ENCODE results near the gene LAMTOR1.
"Not testable (repeated sequence)": the region's sequence is repeated elsewhere in the genome, so short reads cannot be mapped to it uniquely, and the experiment has no call there.

Gene LAMTOR1

DNA sequence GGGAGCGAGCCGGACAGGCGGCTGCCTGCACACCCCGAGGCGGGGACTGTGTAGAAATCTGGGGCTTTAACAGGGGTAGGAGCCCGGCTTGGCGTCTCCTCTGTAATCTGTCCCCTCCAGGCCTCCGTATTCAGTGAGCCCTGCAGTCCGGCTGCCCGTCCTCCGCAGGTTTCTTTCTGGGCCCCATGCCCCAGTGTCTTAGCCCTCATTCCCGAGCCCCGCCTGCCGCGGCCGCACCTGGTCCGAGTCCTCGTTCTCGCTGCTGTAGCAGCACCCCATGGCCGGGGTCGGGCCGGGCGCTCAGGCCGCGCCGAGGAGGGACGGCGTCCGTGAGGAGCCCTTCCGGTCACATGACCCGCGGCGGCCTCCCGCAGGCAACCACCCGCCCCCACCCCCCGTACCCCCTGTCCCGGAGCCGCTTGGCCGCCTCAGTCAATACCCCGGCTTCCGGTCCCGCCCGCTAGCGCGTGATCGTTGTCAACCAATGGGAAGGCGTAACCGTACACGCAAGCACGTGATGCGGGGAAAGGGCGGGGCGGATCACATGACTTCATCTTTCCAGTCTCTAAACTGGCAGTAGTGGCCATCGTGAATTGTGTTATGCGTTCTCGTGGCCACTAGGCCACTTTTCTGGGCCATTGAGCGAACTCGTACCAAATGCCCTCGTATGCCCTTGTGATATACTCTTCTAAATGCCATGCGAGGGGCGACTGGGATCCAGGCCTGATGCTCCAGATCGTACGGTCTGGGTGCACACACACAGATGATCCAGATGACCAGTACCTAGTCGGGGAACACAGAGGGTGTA lies at the start of gene LAMTOR1:
LAMTOR1 (minus strand) TSS at position 352 of the 808 bp plus-strand sequence; CDS start at position 279, 73 bp downstream.
- Histone ChIP-seq H3K27me3 (ENCODE audit: insufficient read depth, low read depth, severe bottlenecking) (no peaks in the 10 kb centered on the region), H3K4me3 (ENCODE audit: low read depth, low read length) (peak within 1 kb of the TSS; percentile 92), H3K27ac (peak within 1 kb of the TSS; percentile 98), H3K36me3 (peaks cover 31% of the 10 kb centered on the region), H3K9me3 (ENCODE audit: severe bottlenecking) (no peaks in the 10 kb centered on the region)
- peak; percentile 99 for DNase-seq
- TF ChIP-seq, protein P1, sequence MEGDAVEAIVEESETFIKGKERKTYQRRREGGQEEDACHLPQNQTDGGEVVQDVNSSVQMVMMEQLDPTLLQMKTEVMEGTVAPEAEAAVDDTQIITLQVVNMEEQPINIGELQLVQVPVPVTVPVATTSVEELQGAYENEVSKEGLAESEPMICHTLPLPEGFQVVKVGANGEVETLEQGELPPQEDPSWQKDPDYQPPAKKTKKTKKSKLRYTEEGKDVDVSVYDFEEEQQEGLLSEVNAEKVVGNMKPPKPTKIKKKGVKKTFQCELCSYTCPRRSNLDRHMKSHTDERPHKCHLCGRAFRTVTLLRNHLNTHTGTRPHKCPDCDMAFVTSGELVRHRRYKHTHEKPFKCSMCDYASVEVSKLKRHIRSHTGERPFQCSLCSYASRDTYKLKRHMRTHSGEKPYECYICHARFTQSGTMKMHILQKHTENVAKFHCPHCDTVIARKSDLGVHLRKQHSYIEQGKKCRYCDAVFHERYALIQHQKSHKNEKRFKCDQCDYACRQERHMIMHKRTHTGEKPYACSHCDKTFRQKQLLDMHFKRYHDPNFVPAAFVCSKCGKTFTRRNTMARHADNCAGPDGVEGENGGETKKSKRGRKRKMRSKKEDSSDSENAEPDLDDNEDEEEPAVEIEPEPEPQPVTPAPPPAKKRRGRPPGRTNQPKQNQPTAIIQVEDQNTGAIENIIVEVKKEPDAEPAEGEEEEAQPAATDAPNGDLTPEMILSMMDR (IDR thresholded peaks at IDR 0.05; ENCODE audit: low read depth, low read length) = peak; percentile 55

DNA sequence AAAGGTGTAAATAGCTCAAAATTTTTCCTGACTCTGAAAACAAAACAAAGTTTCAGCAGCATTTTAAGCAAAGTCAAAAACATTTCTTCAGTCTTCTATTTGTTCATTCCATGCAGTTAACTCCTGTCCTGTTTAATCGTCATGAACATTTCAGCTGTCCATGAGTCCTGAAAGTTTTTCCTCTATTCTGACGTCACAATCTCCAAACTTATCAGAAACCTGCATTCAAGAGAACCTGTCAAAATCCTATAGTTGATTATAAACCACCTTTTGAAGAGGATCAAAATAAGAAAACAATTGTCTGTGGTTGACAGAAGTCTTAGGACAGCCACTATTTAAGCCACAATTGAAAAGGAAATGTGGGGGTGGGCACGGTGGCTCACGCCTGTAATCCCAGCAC lies 47.8 kb upstream of the LAMTOR1 start:
- no peak for DNase-seq
- Histone ChIP-seq H3K36me3 (no peaks in the 10 kb centered on the region), H3K27ac (no peak overlapping the region), H3K27me3 (ENCODE audit: insufficient read depth, low read depth, severe bottlenecking) (no peaks in the 10 kb centered on the region), H3K9me3 (ENCODE audit: severe bottlenecking) (peaks cover 2% of the 10 kb centered on the region), H3K4me3 (ENCODE audit: low read depth, low read length) (no peak overlapping the region)
- TF ChIP-seq, protein P1 (IDR thresholded peaks at IDR 0.05; ENCODE audit: low read depth, low read length) = no peak

DNA sequence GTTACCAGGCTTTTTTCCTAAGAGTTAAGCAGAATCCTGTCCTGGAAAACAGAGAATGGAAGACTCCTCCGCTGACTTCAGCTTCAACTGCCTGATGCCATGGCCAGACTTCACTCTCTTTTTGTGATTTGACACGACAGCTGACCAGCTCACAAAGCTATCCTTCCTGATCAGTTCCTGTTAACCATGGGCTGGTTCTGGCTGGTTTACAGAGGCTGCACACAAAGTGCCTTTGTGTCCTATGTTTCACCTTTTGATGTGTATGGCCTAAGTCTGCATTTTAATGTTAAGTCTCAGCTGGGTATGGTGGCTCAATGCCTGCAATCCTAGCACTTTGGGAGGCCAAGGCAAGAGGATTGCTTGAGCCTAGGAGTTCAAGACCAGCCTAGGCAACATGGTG lies 43.5 kb upstream of the LAMTOR1 start:
- Histone ChIP-seq H3K9me3 (ENCODE audit: severe bottlenecking) (peaks cover 2% of the 10 kb centered on the region), H3K36me3 (no peaks in the 10 kb centered on the region), H3K27me3 (ENCODE audit: insufficient read depth, low read depth, severe bottlenecking) (no peaks in the 10 kb centered on the region), H3K4me3 (ENCODE audit: low read depth, low read length) (no peak overlapping the region), H3K27ac (no peak overlapping the region)
- TF ChIP-seq, protein P1 (IDR thresholded peaks at IDR 0.05; ENCODE audit: low read depth, low read length) = no peak
- no peak for DNase-seq

DNA sequence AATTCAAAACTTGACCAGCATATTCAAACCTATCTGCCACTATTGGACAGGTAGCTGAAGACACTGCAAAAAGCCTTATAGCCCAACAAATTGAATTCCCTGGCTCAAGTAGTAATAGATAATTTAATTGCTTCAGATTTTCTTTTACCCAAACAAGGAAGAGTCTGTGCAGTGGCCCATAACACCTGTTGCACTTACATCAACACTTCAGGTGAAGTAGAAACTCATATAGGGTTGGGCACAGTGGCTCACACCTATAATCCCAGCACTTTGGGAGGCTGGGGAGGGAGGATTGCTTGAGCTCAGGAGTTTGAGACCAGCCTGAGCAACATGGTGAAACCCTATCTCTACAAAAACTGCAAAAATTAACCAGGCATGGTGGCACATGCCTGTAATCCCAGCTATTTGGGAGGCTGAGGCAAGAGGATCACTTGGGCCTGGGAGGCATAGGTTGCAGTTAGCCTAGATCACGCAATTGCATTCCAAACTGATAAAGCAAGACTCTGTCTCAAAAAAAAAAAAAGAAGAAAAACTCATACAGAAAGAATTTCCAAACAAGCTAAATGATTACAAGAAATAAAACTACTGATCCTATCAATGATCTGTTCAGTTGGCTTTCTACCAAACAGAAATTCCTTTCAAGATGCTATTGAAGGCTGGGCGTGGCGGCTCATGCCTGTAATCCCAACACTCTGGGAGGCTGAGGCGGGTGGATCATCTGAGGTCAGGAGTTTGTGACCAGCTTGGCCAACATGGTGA lies 41.9 kb upstream of the LAMTOR1 start:
- H3K27ac ChIP-seq = no peak overlapping the region
- TF ChIP-seq, protein P1 (IDR thresholded peaks at IDR 0.05; ENCODE audit: low read depth, low read length) = no peak
- no peak overlapping the region for H3K4me3 ChIP-seq (ENCODE audit: low read depth, low read length)
- no peaks in the 10 kb centered on the region for H3K36me3 ChIP-seq
- no peak for DNase-seq
- H3K9me3 ChIP-seq (ENCODE audit: severe bottlenecking) = no peaks in the 10 kb centered on the region
- H3K27me3 ChIP-seq (ENCODE audit: insufficient read depth, low read depth, severe bottlenecking) = no peaks in the 10 kb centered on the region

DNA sequence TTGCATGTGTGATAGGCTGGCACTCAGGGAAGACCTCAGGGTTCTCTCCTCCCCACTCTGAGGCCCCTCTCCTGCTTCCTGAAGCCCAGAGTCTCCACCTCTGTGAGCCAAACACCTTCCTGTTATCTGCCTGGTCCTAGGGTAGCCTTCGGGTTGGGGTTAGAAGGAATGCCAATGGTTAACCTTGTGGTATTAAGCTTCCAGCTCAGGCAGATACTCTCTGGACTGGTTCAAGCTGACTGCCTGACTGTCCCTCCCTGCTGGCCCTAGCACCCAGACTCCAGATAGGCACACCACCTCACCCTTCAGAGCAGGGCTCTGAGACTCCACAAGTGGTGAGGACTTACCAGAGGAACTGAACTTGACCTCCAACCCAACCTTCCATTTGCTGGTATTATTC lies 39.4 kb upstream of the LAMTOR1 start:
- H3K27me3 ChIP-seq (ENCODE audit: insufficient read depth, low read depth, severe bottlenecking); DNase-seq; H3K9me3 ChIP-seq (ENCODE audit: severe bottlenecking); H3K4me3 ChIP-seq (ENCODE audit: low read depth, low read length); H3K36me3 ChIP-seq; H3K27ac ChIP-seq: not testable (repeated sequence)

DNA sequence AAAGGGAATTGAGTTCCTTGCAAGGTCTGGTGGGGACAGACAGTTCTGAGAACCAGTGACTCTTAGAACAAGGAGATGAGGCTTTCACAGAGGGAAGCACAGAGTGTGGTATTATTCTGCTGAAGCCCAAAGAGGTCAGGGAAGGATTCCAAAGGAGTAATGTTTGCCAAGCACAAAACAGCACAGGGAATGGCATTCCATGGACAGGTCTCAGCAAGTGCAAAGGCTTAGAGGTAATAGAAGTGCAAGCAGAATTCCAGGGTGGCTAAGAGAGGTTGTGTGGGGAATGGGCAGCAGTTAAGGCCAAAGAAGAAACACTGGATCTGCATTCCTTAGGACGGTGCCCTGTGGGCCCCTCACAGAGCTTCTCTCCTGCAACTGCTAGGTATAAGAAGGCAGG lies 39.0 kb upstream of the LAMTOR1 start:
- not testable (repeated sequence) for H3K4me3 ChIP-seq (ENCODE audit: low read depth, low read length); H3K27me3 ChIP-seq (ENCODE audit: insufficient read depth, low read depth, severe bottlenecking); DNase-seq; H3K27ac ChIP-seq; H3K36me3 ChIP-seq; H3K9me3 ChIP-seq (ENCODE audit: severe bottlenecking)

All from WERI-Rb-1 (cell line).